HG03460 (cell line): ENCODE data around the gene SLIT3.

ENCODE experiments used
- ATAC-seq: cut with Tn5 transposase; IDR thresholded peaks from one replicate; pipeline ENCODE4 v1.9.1; 2021; ENCODE audit not compliant: unreplicated experiment

SLIT3 gene

DNA sequence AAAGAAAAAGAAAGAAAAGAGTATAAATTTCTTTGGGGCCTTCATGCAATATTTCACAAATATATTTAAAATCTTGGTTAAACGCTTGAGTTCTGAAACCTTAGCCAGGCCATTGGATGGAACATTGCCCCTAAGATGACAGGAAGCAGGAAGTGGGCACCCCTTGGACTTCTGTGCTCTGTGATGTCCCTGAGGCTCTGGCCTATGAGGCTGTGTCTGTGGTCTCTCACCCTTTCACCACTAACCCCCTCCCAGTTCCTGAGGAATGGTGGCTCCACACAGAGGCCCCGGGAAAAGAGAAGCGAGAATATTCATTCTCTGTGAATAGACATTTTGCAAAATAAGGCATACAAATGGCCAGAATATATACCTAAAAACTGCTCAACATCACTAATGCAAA is 401.3 kb downstream of the SLIT3 start:
- ATAC-seq: no peak

- ATAC-seq: no peak
These were observed 401.7 kb downstream of the SLIT3 start for GRCh38 chr5:168899264-168899663.

- no peak for ATAC-seq
These were observed 402.6 kb downstream of the SLIT3 start for GRCh38 chr5:168898247-168898911.

- no peak for ATAC-seq
These were observed 403.4 kb downstream of the SLIT3 start for GRCh38 chr5:168897387-168898122.

DNA sequence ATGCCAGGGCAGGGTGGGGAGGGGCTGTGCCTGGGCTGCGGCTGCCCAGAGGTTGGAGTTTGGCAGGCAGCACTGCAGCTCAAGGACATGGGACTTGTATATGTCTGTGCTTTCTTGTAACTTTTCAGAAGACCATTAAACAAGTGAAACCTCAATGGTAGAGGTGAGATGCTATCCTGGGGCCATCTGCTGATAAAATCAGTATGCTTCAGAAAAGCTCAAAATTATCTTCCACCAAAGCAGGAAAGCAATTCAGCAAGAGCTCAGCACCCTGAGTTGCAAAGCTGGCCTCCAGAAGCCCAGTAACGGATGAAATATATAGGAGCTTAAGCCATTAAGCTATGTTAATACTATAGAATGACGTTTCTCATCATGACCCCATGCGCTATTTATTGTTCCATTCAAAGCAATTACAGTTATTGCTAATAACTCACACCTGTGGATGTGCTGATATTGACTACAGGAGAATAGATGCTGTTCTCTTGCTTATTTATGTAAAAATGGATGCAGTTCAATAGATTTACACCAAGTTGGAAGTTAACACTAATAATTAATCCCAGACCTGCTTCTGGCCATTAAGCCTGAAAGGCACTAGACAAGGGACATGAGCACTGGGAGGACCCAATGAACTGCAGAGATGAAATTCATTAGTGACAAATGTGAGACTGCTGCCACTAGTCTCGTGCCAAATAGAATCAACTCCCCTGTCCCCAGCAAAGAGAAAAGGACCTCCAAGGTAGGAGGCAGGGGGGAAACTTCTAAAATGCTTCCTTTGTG is 405.5 kb downstream of the SLIT3 start:
- ATAC-seq: no peak

- no peak for ATAC-seq
These were observed 407.7 kb downstream of the SLIT3 start for GRCh38 chr5:168893283-168893682.

- no peak for ATAC-seq
These were observed 408.2 kb downstream of the SLIT3 start for GRCh38 chr5:168892618-168893186.

- no peak for ATAC-seq
These were observed 409.8 kb downstream of the SLIT3 start for GRCh38 chr5:168890816-168891812.

GRCh38 chr5:168889039-168889438 is 411.9 kb downstream of the SLIT3 start:
- ATAC-seq: no peak

DNA sequence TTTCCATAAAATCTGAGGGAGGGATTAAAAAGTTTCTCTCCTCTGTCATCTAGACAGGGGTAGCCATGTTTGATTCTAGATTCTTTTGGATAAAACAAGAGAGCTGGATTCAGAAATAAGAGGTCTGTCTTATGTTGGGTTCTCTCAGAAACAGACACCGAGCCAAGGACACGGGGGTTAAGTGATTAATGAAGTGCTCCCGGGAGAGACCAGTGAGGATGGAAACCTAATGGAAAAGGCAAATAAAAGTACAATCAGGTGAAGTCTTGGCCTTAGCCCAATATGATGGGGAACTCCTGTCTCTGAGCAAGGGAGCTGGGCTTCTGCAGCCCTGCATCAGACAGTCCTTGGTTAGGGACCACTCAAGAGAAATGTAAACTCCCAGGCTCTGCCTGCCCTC is 413.0 kb downstream of the SLIT3 start:
- ATAC-seq: no peak

DNA sequence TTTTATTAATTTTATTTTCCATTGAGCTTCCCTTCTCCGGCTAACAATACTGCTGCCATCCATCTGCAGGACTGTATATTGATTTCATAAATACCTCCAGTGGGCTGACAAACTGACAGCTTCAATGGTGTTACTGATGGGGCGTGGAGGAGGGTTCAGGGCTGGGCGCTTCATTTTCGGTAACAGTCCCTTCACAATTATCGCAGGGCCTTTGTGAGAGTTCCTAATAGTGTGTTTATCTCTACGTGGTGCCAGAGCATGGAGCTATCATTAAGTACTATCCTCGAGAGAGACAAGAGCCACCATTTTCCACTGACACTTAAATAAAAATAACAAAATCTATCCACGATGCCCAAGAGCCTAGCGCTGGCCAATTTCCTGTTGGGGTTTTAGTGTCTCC is 414.8 kb downstream of the SLIT3 start:
- ATAC-seq: no peak

DNA sequence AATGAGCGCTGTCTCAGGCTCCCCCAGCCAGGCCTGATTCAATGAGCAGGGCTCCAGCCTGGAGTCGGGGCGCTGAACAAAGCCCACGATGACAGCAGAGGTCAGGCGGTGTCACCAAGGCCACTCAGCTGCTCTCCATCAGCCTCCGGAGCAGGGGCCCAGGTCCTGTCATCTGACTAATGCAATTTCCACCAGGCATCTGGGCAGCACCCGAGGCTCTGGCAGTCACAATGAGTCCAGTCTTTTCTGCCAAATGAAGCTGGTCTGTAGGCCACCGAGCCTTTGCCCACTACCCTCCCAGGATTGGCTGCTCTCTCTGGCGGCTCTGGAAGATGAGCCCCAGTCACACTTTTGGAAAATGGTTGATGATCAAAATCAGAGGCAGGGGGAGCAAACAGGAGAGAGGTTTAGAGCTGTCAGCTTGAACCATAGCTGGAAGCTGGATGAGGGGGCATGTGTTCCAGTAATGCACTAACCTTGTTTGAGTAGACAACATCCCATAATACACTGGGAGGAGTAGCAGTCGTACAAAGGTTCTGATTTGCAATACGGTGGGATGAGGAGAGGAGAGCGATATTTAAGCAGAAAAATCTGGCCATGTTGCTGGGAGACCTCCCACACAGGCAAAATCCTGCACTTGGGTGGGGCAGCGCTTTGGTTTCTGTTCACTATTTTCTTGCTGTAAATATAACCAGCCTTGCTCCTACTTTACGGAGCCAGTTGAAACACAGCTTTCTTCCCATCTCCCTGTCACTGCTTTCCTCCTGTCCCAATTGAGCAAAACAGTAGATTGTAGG is 415.4 kb downstream of the SLIT3 start:
- ATAC-seq: no peak

DNA sequence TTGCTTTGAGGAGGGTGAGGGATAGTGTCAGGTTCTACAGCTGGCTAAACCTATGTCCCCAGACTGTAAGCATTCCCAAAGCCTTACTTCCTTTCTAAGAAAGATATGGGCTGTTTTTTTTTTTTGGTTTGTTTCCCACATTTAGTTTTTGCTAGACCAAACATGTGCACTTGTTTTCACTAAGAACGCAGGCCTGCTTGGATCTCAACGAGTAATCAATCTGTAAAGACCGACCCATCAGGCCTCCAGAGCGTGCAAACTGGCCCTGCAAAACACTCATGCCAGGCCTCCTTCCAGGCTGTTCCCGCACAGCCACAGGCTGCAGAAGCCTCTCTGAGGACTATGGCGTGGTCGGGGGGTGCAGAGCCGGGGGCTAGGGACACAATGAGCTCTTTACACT is 416.9 kb downstream of the SLIT3 start:
- ATAC-seq: no peak

DNA sequence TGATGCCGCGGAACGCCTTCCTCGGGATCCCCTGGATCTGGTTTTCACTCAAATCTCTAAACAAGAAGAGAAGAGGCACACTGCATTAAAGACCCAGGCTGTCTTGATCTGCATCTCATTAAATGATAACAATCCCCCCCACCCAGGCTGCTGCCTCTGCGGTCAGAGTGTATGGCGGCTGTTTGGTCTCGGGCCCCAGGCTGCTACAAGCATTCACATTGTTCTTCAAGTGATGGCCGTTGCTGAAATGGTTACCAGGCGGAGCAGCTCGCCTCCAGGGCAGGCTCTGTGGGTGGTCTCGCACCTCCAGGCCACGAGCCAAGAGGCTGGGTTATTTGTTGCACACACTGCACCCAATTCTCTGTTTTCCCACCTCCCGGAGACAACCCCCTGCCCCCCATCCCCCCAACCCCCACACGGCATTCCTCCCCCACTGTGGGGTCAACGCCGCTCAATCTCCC is 417.6 kb downstream of the SLIT3 start:
- no peak for ATAC-seq

DNA sequence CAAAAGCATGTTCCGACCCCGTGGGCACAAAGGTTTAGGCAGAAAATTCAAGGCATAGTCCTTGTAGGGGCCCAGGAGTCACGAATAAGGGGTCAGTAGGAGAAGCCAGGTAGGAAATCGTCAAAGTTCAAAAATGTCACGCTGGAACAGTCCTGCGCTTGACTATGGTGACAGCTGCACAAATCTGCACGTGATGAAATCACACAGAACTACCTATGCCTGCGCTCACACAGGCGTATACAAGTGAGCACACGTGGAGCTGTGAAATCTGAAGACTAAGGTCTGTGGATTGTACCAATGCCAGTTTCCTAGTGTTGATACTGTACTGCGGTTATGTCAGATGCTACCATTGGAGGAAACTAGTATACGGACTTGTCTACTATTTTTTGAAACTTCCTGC is 418.7 kb downstream of the SLIT3 start:
- ATAC-seq: no peak

DNA sequence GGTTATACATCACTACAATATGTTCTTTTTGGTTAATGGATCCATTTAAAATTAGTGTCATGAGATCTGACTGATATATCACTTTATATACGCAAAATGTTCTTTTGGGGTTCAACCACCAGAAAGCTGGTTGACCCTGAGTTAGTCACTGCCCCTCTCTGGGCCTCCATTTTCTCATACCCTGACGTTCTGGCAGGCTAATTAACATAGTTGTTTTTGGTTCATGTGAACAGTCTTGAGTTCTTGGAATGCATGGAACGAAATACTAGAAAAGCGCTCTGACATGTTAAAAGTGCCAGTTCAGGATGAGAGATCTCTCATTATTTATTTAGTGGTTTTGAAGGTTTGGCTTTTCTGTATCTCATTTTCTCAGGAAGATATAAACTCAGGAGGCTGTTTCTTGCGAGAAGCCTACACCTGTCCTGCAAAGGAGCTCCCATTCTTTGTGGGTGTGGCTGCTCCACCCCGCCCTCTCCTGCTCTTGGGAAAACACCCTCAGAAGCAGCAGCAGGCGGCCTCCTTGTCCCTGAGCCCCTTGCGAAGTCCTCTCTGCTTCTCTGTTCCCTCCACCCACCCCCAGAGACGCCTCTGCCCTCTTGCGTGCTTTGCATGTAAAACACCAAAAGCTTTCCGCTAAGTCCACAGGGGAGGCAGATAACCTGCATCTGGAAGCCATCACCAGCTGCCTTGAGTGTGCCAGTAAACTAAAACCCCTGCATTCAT is 419.4 kb downstream of the SLIT3 start:
- ATAC-seq: no peak

DNA sequence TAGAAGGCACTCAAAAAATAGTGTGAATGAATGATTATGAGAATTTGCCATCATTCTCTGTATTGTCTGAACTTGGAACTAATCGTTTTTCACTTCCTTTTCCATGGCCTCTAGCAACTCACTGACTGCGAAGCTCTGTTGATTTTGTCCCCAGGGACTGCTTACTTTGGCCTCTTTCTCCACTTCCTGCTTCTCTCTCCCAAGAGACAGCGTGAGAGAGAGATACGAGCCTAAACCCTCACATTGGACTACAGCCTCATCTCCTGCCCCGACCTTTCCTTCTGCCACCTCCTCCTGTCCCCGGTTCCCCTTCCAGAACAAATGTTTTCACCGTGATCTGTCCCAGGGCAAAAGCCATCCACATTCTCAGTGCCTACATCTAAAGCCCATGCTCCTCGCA is 421.0 kb downstream of the SLIT3 start:
- ATAC-seq: peak; percentile 93

DNA sequence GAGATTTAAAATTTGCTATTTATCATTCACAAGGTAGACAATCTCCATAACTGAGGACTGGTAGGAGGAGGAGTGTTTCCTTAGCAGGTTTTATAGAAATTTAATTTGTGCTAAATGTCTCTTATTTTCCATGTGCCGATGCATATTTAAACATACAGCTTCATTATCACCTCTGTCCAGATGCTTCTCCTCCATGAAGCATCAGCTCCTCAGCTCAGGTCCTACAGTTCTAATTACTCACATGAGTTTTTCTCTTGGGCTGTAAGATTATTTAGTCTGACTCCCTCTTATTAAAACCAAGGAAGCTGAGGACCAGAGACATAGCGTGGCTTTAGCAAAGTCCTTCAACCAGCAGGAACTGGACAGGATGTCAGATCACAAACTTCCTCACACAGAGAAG is 421.6 kb downstream of the SLIT3 start:
- ATAC-seq: peak; percentile 21
